HepG2 (cell line): Measurements from ENCODE around the gene NOXO1. TPM values are rescaled to one million over a fixed set of nuclear protein-coding genes. Genes with fewer than 3 reads are reported as not detected.

Experiments
- GZF1 ChIP-seq: sonication (generic); formaldehyde crosslinking; IDR thresholded peaks from 2 replicates; pipeline ENCODE4 v1.5.1; 2020; ENCODE audit warnings: mild to moderate bottlenecking, missing genetic modification reagents
- HDAC2 ChIP-seq: sonication (generic); formaldehyde crosslinking; IDR thresholded peaks from 2 replicates; pipeline ENCODE4 v1.4.0; 2020; ENCODE audit warnings: missing genetic modification reagents
- HNRNPL ChIP-seq: fragments of 200-400 bp; formaldehyde crosslinking; IDR thresholded peaks from 2 replicates; pipeline ENCODE4 v1.6.1; 2017; ENCODE audit warnings: mild to moderate bottlenecking, low read depth, low read length
- HOXA9 ChIP-seq: sonication (generic); formaldehyde crosslinking; IDR thresholded peaks from 2 replicates; pipeline ENCODE4 v1.8.1; 2022; ENCODE audit warnings: missing genetic modification reagents, mild to moderate bottlenecking, moderate library complexity, borderline replicate concordance
- JUND ChIP-seq: sonication (generic); formaldehyde crosslinking; IDR thresholded peaks from 2 replicates; pipeline ENCODE4 v1.8.0; 2022; ENCODE audit warnings: mild to moderate bottlenecking, missing genetic modification reagents
- MEF2D ChIP-seq: sonication (generic); formaldehyde crosslinking; IDR thresholded peaks from 2 replicates; pipeline ENCODE4 v1.5.1; 2020; ENCODE audit warnings: mild to moderate bottlenecking, missing genetic modification reagents
- MIER3 ChIP-seq: IDR thresholded peaks from 2 replicates; pipeline ENCODE4 v1.6.1; 2016; ENCODE audit warnings: missing compliant biosample characterization, borderline replicate concordance
- NR3C1 ChIP-seq: sonication (generic); formaldehyde crosslinking; IDR thresholded peaks from 2 replicates; pipeline ENCODE4 v1.4.0; 2020; ENCODE audit warnings: missing genetic modification reagents
- PTBP1 ChIP-seq: fragments of 200-400 bp; formaldehyde crosslinking; IDR thresholded peaks from 2 replicates; pipeline ENCODE4 v1.6.1; 2018; ENCODE audit warnings: low read length, low read depth; ENCODE audit not compliant: poor library complexity, severe bottlenecking
- RAD51 ChIP-seq: fragments of 450-650 bp; IDR thresholded peaks from 2 replicates; pipeline ENCODE4 v1.6.1; 2016; ENCODE audit warnings: borderline replicate concordance
- SRSF1 ChIP-seq: fragments of 200-400 bp; formaldehyde crosslinking; optimal IDR thresholded peaks from 2 replicates; pipeline ENCODE3; 2017; ENCODE audit warnings: mild to moderate bottlenecking, low read depth, low read length, moderate library complexity
- TEF ChIP-seq: sonication (generic); formaldehyde crosslinking; IDR thresholded peaks from 2 replicates; pipeline ENCODE4 v1.5.0; 2020; ENCODE audit warnings: missing genetic modification reagents
- TFE3 ChIP-seq: IDR thresholded peaks from 2 replicates; pipeline ENCODE4 v1.6.1; 2016
- ZNF180 ChIP-seq: sonication (generic); formaldehyde crosslinking; IDR thresholded peaks from 2 replicates; pipeline ENCODE4 v1.4.0; 2020; ENCODE audit warnings: low read depth, missing genetic modification reagents, borderline replicate concordance
- ZNF264 ChIP-seq: sonication (generic); formaldehyde crosslinking; IDR thresholded peaks from 2 replicates; pipeline ENCODE4 v1.4.0; 2020; ENCODE audit warnings: missing genetic modification reagents
- ZNF496 ChIP-seq: sonication (generic); formaldehyde crosslinking; IDR thresholded peaks from 2 replicates; pipeline ENCODE4 v1.8.1; 2023; ENCODE audit warnings: mild to moderate bottlenecking, moderate library complexity, missing genetic modification reagents; ENCODE audit not compliant: insufficient replicate concordance
- ZNF598 ChIP-seq: sonication (generic); formaldehyde crosslinking; IDR thresholded peaks from 2 replicates; pipeline ENCODE4 v1.5.1; 2020; ENCODE audit warnings: mild to moderate bottlenecking, missing genetic modification reagents, borderline replicate concordance
- ZNF780A ChIP-seq: sonication (generic); formaldehyde crosslinking; IDR thresholded peaks from 2 replicates; pipeline ENCODE4 v1.8.0; 2022; ENCODE audit warnings: mild to moderate bottlenecking, missing genetic modification reagents, moderate library complexity
- polyA plus RNA-seq, 8 experiments: library from polyadenylated mRNA; depleted of rRNA in 3 of 8; stranded (reverse) in 7 of 8; unstranded in 1 of 8; fragments of >200 nt; fragmentation: Illumina TruSeq in 4 of 8; extraction: Trizol in 4 of 8; gene quantifications; 2 replicates each; pipeline versions ENCODE4 v1.2.1 to v1.2.3, GENCODE V29; 2011 to 2016; ENCODE audit warnings: low read depth in 4 of 8, missing spikeins in 1 of 8, mixed read lengths in 1 of 8; ENCODE audit not compliant: insufficient read depth in 1 of 8
- total RNA-seq, 5 experiments: library from RNA; depleted of rRNA; stranded (reverse); fragments of >200 nt; fragmentation: Illumina TruSeq; extraction: Trizol; gene quantifications; 2 replicates each; pipeline ENCODE4 v1.2.3, GENCODE V29; 2016; ENCODE audit warnings: low read depth in 1 of 5
- TF ChIP-seq, protein P1 (sequence below): sonication (generic); formaldehyde crosslinking; IDR thresholded peaks from 2 replicates; pipeline ENCODE4 v1.4.0; 2020; ENCODE audit warnings: mild to moderate bottlenecking, missing genetic modification reagents
- TF ChIP-seq, protein P2 (sequence below): sonication (generic); formaldehyde crosslinking; IDR thresholded peaks from 2 replicates; pipeline ENCODE4 v1.5.0; 2020; ENCODE audit warnings: mild to moderate bottlenecking, missing genetic modification reagents
- TF ChIP-seq, protein P3 (sequence below): sonication (generic); formaldehyde crosslinking; IDR thresholded peaks from 2 replicates; pipeline ENCODE4 v1.8.1; 2023; ENCODE audit warnings: mild to moderate bottlenecking, inconsistent platforms, moderate library complexity, missing genetic modification reagents, borderline replicate concordance

The NOXO1 gene
- total and polyA plus RNA-seq, 2 of the 13 experiments (the other 11 are each of a cell fraction or from before 2014, with no cell fraction given): 0.69 to 1.4 TPM

DNA sequence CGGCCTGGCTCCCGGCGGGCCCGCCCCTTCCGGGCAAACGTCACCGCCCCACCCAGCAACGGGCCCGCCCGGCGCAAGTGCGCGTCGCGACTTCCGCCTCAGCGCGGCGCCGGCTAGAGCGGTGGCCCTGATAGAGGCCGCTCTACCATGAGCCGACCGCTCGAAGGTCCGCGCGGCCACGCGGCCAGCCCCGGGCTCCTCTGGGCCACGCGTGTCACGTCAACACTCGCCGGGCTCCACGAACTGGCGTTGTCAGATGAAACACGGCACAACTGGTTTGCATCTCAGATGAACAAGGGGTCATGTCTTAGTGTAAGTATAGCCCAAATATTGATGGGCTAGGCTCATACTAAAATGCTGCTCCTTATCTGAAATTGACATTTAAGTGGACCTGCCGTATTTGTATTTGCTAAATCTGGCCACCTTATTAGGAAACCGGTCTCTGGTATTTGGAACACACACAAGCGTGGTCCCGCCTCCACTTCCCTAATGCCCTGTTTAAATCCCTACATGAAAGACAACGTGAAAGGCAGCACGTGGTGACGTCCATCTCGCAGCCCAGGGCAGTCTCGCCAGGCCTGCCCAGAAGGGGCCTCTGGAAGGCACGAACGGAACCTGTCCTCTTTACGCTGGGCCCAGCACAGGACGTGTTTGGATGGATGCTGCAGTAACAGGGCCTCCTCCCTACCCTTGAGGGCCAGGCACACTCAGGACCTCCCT lies 28.7 kb upstream of the NOXO1 start, which contains the start of gene ZNF598 (continued):
- TF ChIP-seq, protein P1, sequence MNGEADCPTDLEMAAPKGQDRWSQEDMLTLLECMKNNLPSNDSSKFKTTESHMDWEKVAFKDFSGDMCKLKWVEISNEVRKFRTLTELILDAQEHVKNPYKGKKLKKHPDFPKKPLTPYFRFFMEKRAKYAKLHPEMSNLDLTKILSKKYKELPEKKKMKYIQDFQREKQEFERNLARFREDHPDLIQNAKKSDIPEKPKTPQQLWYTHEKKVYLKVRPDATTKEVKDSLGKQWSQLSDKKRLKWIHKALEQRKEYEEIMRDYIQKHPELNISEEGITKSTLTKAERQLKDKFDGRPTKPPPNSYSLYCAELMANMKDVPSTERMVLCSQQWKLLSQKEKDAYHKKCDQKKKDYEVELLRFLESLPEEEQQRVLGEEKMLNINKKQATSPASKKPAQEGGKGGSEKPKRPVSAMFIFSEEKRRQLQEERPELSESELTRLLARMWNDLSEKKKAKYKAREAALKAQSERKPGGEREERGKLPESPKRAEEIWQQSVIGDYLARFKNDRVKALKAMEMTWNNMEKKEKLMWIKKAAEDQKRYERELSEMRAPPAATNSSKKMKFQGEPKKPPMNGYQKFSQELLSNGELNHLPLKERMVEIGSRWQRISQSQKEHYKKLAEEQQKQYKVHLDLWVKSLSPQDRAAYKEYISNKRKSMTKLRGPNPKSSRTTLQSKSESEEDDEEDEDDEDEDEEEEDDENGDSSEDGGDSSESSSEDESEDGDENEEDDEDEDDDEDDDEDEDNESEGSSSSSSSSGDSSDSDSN: peak; percentile 52
- TF ChIP-seq, protein P2, sequence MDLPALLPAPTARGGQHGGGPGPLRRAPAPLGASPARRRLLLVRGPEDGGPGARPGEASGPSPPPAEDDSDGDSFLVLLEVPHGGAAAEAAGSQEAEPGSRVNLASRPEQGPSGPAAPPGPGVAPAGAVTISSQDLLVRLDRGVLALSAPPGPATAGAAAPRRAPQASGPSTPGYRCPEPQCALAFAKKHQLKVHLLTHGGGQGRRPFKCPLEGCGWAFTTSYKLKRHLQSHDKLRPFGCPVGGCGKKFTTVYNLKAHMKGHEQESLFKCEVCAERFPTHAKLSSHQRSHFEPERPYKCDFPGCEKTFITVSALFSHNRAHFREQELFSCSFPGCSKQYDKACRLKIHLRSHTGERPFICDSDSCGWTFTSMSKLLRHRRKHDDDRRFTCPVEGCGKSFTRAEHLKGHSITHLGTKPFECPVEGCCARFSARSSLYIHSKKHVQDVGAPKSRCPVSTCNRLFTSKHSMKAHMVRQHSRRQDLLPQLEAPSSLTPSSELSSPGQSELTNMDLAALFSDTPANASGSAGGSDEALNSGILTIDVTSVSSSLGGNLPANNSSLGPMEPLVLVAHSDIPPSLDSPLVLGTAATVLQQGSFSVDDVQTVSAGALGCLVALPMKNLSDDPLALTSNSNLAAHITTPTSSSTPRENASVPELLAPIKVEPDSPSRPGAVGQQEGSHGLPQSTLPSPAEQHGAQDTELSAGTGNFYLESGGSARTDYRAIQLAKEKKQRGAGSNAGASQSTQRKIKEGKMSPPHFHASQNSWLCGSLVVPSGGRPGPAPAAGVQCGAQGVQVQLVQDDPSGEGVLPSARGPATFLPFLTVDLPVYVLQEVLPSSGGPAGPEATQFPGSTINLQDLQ: no peak
- peak; percentile 52 for TF ChIP-seq MEF2D (CRISPR knock-in tag)
- TF ChIP-seq HDAC2 (CRISPR knock-in tag): peak; percentile 45; the same call in 1 of the 2 replicates
- TF ChIP-seq PTBP1: no peak
- TF ChIP-seq NR3C1 (CRISPR knock-in tag): no peak
- 0 out of 2 replicates have a peak, but pooled peaks have one; percentile 71 for TF ChIP-seq ZNF598 (CRISPR knock-in tag)
- TF ChIP-seq, protein P3, sequence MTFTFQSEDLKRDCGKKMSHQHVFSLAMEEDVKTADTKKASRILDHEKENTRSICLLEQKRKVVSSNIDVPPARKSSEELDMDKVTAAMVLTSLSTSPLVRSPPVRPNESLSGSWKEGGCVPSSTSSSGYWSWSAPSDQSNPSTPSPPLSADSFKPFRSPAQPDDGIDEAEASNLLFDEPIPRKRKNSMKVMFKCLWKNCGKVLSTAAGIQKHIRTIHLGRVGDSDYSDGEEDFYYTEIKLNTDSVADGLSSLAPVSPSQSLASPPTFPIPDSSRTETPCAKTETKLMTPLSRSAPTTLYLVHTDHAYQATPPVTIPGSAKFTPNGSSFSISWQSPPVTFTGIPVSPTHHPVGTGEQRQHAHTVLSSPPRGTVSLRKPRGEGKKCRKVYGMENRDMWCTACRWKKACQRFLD: no peak; the same call in 1 of the 2 replicates
- no peak for TF ChIP-seq ZNF264 (CRISPR knock-in tag)
- TF ChIP-seq ZNF496 (CRISPR knock-in tag): no peak
- TF ChIP-seq ZNF780A: no peak
- TF ChIP-seq JUND (CRISPR knock-in tag): no peak
- TF ChIP-seq MIER3 (CRISPR knock-in tag): no peak
- no peak for TF ChIP-seq TEF (CRISPR knock-in tag)
- TF ChIP-seq RAD51: no peak
- TF ChIP-seq SRSF1: no peak
- TF ChIP-seq TFE3 (CRISPR knock-in tag): no peak
- TF ChIP-seq ZNF180 (CRISPR knock-in tag): no peak
- TF ChIP-seq HOXA9 (CRISPR knock-in tag): peak; percentile 35; the same call in 1 of the 2 replicates
- no peak for TF ChIP-seq HNRNPL
- no peak for TF ChIP-seq GZF1 (CRISPR knock-in tag)
